GM23338 (cell line): ENCODE measurements around the gene TOP1. TPM values are rescaled to one million over a fixed set of nuclear protein-coding genes. Genes with fewer than 3 reads are reported as not detected.

Source experiments
- ATAC-seq: fragments of 200-7000 bp; cut with Tn5 transposase; 3 replicates; pipeline ENCODE4 v1.9.1; 2020
- DNase-seq: peaks from one replicate; pipeline ENCODE4 v3.0.0-alpha.2; 2015; ENCODE audit warnings: low spot score
- H2AFZ ChIP-seq: fragments of 200-600 bp; sonication (generic); 2 replicates; pipeline ENCODE4 v1.8.0; 2016; ENCODE audit warnings: antibody characterized with exemption, mild to moderate bottlenecking, moderate library complexity
- H3F3A ChIP-seq: fragments of 200-600 bp; sonication (generic); replicated peaks from 2 replicates; pipeline ENCODE4 v1.8.0; 2017; ENCODE audit warnings: antibody characterized with exemption, mixed run types, low read depth
- H3K27ac ChIP-seq: fragments of 200-600 bp; sonication (generic); 2 replicates; pipeline ENCODE4 v1.6.1; 2016; ENCODE audit warnings: low read depth
- H3K27me3 ChIP-seq: fragments of 200-600 bp; sonication (generic); 2 replicates; pipeline ENCODE4 v1.8.0; 2016; ENCODE audit warnings: mild to moderate bottlenecking, mixed run types, moderate library complexity; ENCODE audit not compliant: insufficient read depth
- H3K36me3 ChIP-seq: fragments of 200-600 bp; sonication (generic); 2 replicates; pipeline ENCODE4 v1.8.0; 2016; ENCODE audit warnings: mild to moderate bottlenecking; ENCODE audit not compliant: insufficient read depth
- H3K4me1 ChIP-seq: fragments of 200-600 bp; sonication (generic); 2 replicates; pipeline ENCODE4 v1.8.0; 2016; ENCODE audit warnings: mild to moderate bottlenecking, moderate library complexity; ENCODE audit not compliant: insufficient read depth
- H3K4me2 ChIP-seq: fragments of 200-600 bp; sonication (generic); 2 replicates; pipeline ENCODE4 v1.7.1; 2017; ENCODE audit warnings: mixed run types
- H3K4me3 ChIP-seq: fragments of 200-600 bp; sonication (generic); 2 replicates; pipeline ENCODE4 v1.6.1; 2016; ENCODE audit warnings: mixed run types
- H3K79me2 ChIP-seq: fragments of 200-600 bp; sonication (generic); replicated peaks from 2 replicates; pipeline ENCODE4 v1.8.0; 2017; ENCODE audit warnings: mild to moderate bottlenecking; ENCODE audit not compliant: insufficient read depth
- H3K9me2 ChIP-seq: fragments of 200-600 bp; sonication (generic); 2 replicates; pipeline ENCODE4 v1.8.0; 2017; ENCODE audit not compliant: insufficient read depth
- H4K20me1 ChIP-seq: fragments of 200-600 bp; sonication (generic); replicated peaks from 2 replicates; pipeline ENCODE4 v1.8.0; 2017; ENCODE audit warnings: mild to moderate bottlenecking; ENCODE audit not compliant: insufficient read depth
- H3K27ac Mint-ChIP-seq: 2 replicates; pipeline ENCODE4 v1.8.0; 2020; ENCODE audit warnings: inconsistent platforms, mild to moderate bottlenecking, moderate library complexity, mixed read lengths
- H3K27me3 Mint-ChIP-seq: 3 replicates; pipeline ENCODE4 v1.8.0; 2022; ENCODE audit warnings: low read depth, mild to moderate bottlenecking, moderate library complexity, mixed read lengths, inconsistent platforms; ENCODE audit not compliant: insufficient read depth, poor library complexity
- H3K36me3 Mint-ChIP-seq: 3 replicates; pipeline ENCODE4 v1.8.0; 2021; ENCODE audit warnings: low read depth, mild to moderate bottlenecking, inconsistent platforms, moderate library complexity, mixed read lengths
- H3K4me1 Mint-ChIP-seq: 3 replicates; pipeline ENCODE4 v1.8.0; 2020; ENCODE audit warnings: mild to moderate bottlenecking, inconsistent platforms, mixed read lengths
- H3K4me3 Mint-ChIP-seq: 3 replicates; pipeline ENCODE4 v1.8.0; 2021; ENCODE audit warnings: moderate library complexity, mild to moderate bottlenecking, inconsistent platforms, mixed read lengths
- H3K9me3 Mint-ChIP-seq: 3 replicates; pipeline ENCODE4 v1.8.0; 2020; ENCODE audit warnings: moderate library complexity, mild to moderate bottlenecking, inconsistent platforms, mixed read lengths
- CREB1 ChIP-seq: fragments of 250-450 bp; sonication (Bioruptor Pico); IDR thresholded peaks from 2 replicates; pipeline ENCODE4 v1.5.0; 2020; ENCODE audit warnings: low read depth, mild to moderate bottlenecking, moderate library complexity
- CTCF ChIP-seq, 2 experiments: fragments of 200-600 bp in 1 of 2; sonication (generic) in 1 of 2; conservative IDR thresholded peaks; 2 replicates each; pipeline versions ENCODE4 v1.5.1 to v1.6.1; 2016 to 2017; ENCODE audit warnings: antibody characterized with exemption in 2 of 2, low read depth in 2 of 2, mild to moderate bottlenecking in 2 of 2, moderate library complexity in 1 of 2
- ETS1 ChIP-seq: IDR thresholded peaks from 2 replicates; pipeline ENCODE4 v1.6.1; 2016; ENCODE audit warnings: antibody characterized with exemption
- JUNB ChIP-seq: IDR thresholded peaks from one replicate; pipeline ENCODE4 v1.6.1; 2016; ENCODE audit warnings: antibody characterized with exemption; ENCODE audit not compliant: unreplicated experiment
- NANOG ChIP-seq: IDR thresholded peaks from 2 replicates; pipeline ENCODE4 v1.6.1; 2016; ENCODE audit warnings: antibody characterized with exemption, borderline replicate concordance
- REST ChIP-seq: IDR thresholded peaks from one replicate; pipeline ENCODE4 v1.6.1; 2018; ENCODE audit warnings: antibody characterized with exemption; ENCODE audit not compliant: unreplicated experiment
- ZNF114 ChIP-seq: fragments of 250-450 bp; sonication (Bioruptor Pico); IDR thresholded peaks from 2 replicates; pipeline ENCODE4 v1.5.0; 2020; ENCODE audit warnings: mild to moderate bottlenecking, moderate library complexity
- polyA plus RNA-seq: library from polyadenylated mRNA; unstranded; fragments of >200 nt; fragmentation: Nextera tagmentation; extraction: Ambion mirVana; gene quantifications from 2 replicates; pipeline ENCODE4 v1.2.1, GENCODE V29; 2016
- total RNA-seq: library from RNA; depleted of rRNA; stranded (reverse); fragments of >200 nt; shearing (Covaris generic); gene quantifications from 2 replicates; pipeline ENCODE4 v1.2.3, GENCODE V29; 2014

The TOP1 gene
- total and polyA plus RNA-seq, 2 experiments from 2014 or later = 62.4 to 101 TPM

- no peaks in the 10 kb centered on the region for H3K4me1 ChIP-seq
- no peak overlapping the region for H3K4me2 ChIP-seq
- no peaks in the 10 kb centered on the region; the same call in 1 of the 2 replicates for H3K9me2 ChIP-seq
- H3K27me3 ChIP-seq = no peaks in the 10 kb centered on the region
- H3K27ac Mint-ChIP-seq = peak overlapping the region; percentile 63; the same call in 1 of the 2 replicates
- H2AFZ ChIP-seq = peak overlapping the region; percentile 90; the same call in 1 of the 2 replicates
- no peak overlapping the region for H3K27ac ChIP-seq
- peak; percentile 72 to 91 for TF ChIP-seq CTCF (conservative IDR thresholded peaks at IDR 0.05; ENCODE audit: low read depth in 2 of 2)
- TF ChIP-seq JUNB = no peak
- H3K79me2 ChIP-seq = no peaks in the 10 kb centered on the region
- DNase-seq (peak; percentile 94), ATAC-seq (peak; percentile 100)
- no peaks in the 10 kb centered on the region for H3F3A ChIP-seq
- H3K27me3 Mint-ChIP-seq = peaks cover 7% of the 10 kb centered on the region
- no peaks in the 10 kb centered on the region for H3K36me3 ChIP-seq
- H3K4me3 Mint-ChIP-seq = no peak overlapping the region
- no peaks in the 10 kb centered on the region for H3K36me3 Mint-ChIP-seq
- 0 out of 3 replicates have a peak, but pooled peaks cover under 1% of the 10 kb centered on the region for H3K9me3 Mint-ChIP-seq
- no peak overlapping the region for H3K4me3 ChIP-seq
- H3K4me1 Mint-ChIP-seq = peaks cover 7% of the 10 kb centered on the region
- no peaks in the 10 kb centered on the region for H4K20me1 ChIP-seq
These were observed 38.0 kb upstream of the TOP1 start for GRCh38 chr20:40990542-40991120.

- TF ChIP-seq ZNF114 (no peak), REST (no peak), CTCF (conservative IDR thresholded peaks at IDR 0.05; ENCODE audit: low read depth in 2 of 2) (no peak), CREB1 (CRISPR knock-in tag) (no peak), ETS1 (no peak), NANOG (no peak), JUNB (no peak)
- Mint-ChIP-seq H3K27me3 (peaks cover 7% of the 10 kb centered on the region), H3K36me3 (no peaks in the 10 kb centered on the region), H3K4me1 (peaks cover 7% of the 10 kb centered on the region), H3K27ac (no peak overlapping the region), H3K9me3 (no peaks in the 10 kb centered on the region), H3K4me3 (no peak overlapping the region)
- Histone ChIP-seq H3K4me3 (no peak overlapping the region), H3K36me3 (no peaks in the 10 kb centered on the region), H3K9me2 (no peaks in the 10 kb centered on the region), H3K27ac (no peak overlapping the region), H2AFZ (peak overlapping the region; percentile 90; the same call in 1 of the 2 replicates), H3K79me2 (no peaks in the 10 kb centered on the region), H4K20me1 (no peaks in the 10 kb centered on the region), H3K4me1 (no peaks in the 10 kb centered on the region), H3F3A (no peaks in the 10 kb centered on the region), H3K27me3 (no peaks in the 10 kb centered on the region), H3K4me2 (no peak overlapping the region)
- ATAC-seq = no peak
- DNase-seq = no peak
These were observed 37.3 kb upstream of the TOP1 start for GRCh38 chr20:40991181-40991889.
